ENCODE data around the gene SSU72. TPM values are rescaled to one million over a fixed set of nuclear protein-coding genes. Genes with fewer than 3 reads are reported as not detected.
A peak's percentile ranks its signal among the peaks of the same experiment; 100 is the strongest.
"Not testable (repeated sequence)": the region's sequence is repeated elsewhere in the genome, so short reads cannot be mapped to it uniquely, and the experiment has no call there.

The SSU72 gene
- total RNA-seq, 1 donor from 2014 or later, result 117 TPM

GRCh38 chr1:1528301-1529267 is 46.1 kb downstream of the SSU72 start:
- DNase-seq (ENCODE audit: low spot score), result no peak

- DNase-seq (ENCODE audit: low spot score), result no peak
Measured at GRCh38 chr1:1527092-1527816, 47.4 kb downstream of the SSU72 start.

GRCh38 chr1:1526476-1526875 is 48.2 kb downstream of the SSU72 start:
- DNase-seq (ENCODE audit: low spot score), result not testable (repeated sequence)

GRCh38 chr1:1524750-1525383 is 49.8 kb downstream of the SSU72 start:
- DNase-seq (ENCODE audit: low spot score), result not testable (repeated sequence)

- DNase-seq (ENCODE audit: low spot score), result not testable (repeated sequence)
Measured at GRCh38 chr1:1523651-1524050, 51.0 kb downstream of the SSU72 start.

GRCh38 chr1:1523226-1523625 is 51.4 kb downstream of the SSU72 start:
- DNase-seq (ENCODE audit: low spot score), result not testable (repeated sequence)

- not testable (repeated sequence) for DNase-seq (ENCODE audit: low spot score)
Measured at GRCh38 chr1:1522536-1522935, 52.1 kb downstream of the SSU72 start.

- no peak for DNase-seq (ENCODE audit: low spot score)
Measured at GRCh38 chr1:1521331-1521730, 53.3 kb downstream of the SSU72 start.

GRCh38 chr1:1519805-1520505 is 54.7 kb downstream of the SSU72 start:
- DNase-seq (ENCODE audit: low spot score), result not testable (repeated sequence)

- not testable (repeated sequence) for DNase-seq (ENCODE audit: low spot score)
Measured at GRCh38 chr1:1518621-1519007, 56.0 kb downstream of the SSU72 start.

GRCh38 chr1:1517973-1518620 is 56.6 kb downstream of the SSU72 start:
- no peak for DNase-seq (ENCODE audit: low spot score)

- not testable (repeated sequence) for DNase-seq (ENCODE audit: low spot score)
Measured at GRCh38 chr1:1516923-1517322, 57.7 kb downstream of the SSU72 start.

- not testable (repeated sequence) for DNase-seq (ENCODE audit: low spot score)
Measured at GRCh38 chr1:1514376-1514775, 60.3 kb downstream of the SSU72 start.

- DNase-seq (ENCODE audit: low spot score), result not testable (repeated sequence)
Measured at GRCh38 chr1:1513675-1514074, 61.0 kb downstream of the SSU72 start.

GRCh38 chr1:1512425-1512824 is 62.2 kb downstream of the SSU72 start:
- DNase-seq (ENCODE audit: low spot score), result not testable (repeated sequence)

- DNase-seq (ENCODE audit: low spot score), result peak; percentile 99
Measured at GRCh38 chr1:1511533-1512285, 63.0 kb downstream of the SSU72 start, which contains the start of gene ATAD3A. ATAD3A (plus strand) TSS chr1:1512162; CDS start chr1:1512269, 107 bp downstream.

- no peak for DNase-seq (ENCODE audit: low spot score)
Measured at GRCh38 chr1:1510912-1511532, 63.6 kb downstream of the SSU72 start.

GRCh38 chr1:1509465-1509850 is 65.2 kb downstream of the SSU72 start:
- not testable (repeated sequence) for DNase-seq (ENCODE audit: low spot score)

GRCh38 chr1:1508775-1509464 is 65.7 kb downstream of the SSU72 start:
- not testable (repeated sequence) for DNase-seq (ENCODE audit: low spot score)
